Measurements from ENCODE around the gene DNM3.
A peak's percentile ranks its signal among the peaks of the same experiment; 100 is the strongest.

DNM3 gene

DNA sequence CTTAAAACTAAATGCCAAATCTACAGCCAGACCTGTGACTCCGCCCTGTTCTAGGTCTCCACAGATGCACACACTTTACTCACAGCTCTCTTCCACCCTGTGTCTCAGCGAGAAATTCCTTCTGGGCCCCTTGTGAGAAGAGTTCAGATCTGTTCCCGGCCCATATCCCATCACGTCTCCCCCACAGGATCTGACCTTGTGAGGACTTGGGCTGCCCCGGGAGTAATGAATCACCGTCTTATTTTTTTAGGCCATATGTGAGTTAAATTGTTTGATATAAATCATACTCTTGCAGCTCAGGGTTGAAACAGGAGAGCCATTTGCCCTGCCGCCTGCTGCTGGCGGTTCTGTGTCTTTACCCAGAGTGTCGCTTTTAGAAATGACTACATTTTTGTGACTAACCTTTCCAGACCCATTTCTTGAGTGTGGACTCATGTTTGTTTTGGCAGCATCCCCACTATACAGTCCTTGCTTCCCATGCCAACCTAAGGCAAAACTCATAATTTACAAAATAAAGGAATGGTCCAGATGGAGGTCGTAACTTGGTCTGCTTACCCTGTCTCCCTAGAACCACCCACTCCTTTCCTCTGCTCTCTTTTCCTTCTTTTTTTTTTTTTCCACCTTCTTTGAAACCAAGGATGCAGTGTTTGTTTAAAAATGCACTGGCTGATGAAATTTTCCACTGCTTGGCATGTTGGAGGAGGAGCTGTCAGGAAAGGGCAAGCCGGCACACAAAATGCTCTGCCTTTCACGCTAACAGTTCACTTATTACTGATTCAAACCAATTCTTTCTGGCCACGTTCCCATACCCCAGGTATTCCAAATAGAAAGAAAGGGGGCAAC is 481.1 kb downstream of the DNM3 start:
- peak; percentile 74 for DNase-seq (ENCODE audit: low read depth)
- TF ChIP-seq, protein P1, sequence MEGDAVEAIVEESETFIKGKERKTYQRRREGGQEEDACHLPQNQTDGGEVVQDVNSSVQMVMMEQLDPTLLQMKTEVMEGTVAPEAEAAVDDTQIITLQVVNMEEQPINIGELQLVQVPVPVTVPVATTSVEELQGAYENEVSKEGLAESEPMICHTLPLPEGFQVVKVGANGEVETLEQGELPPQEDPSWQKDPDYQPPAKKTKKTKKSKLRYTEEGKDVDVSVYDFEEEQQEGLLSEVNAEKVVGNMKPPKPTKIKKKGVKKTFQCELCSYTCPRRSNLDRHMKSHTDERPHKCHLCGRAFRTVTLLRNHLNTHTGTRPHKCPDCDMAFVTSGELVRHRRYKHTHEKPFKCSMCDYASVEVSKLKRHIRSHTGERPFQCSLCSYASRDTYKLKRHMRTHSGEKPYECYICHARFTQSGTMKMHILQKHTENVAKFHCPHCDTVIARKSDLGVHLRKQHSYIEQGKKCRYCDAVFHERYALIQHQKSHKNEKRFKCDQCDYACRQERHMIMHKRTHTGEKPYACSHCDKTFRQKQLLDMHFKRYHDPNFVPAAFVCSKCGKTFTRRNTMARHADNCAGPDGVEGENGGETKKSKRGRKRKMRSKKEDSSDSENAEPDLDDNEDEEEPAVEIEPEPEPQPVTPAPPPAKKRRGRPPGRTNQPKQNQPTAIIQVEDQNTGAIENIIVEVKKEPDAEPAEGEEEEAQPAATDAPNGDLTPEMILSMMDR (IDR thresholded peaks at IDR 0.05; ENCODE audit: insufficient read depth, low read depth, low read length, missing control alignments), result no peak
- H3K4me3 ChIP-seq (ENCODE audit: low read length), result no peak overlapping the region

DNA sequence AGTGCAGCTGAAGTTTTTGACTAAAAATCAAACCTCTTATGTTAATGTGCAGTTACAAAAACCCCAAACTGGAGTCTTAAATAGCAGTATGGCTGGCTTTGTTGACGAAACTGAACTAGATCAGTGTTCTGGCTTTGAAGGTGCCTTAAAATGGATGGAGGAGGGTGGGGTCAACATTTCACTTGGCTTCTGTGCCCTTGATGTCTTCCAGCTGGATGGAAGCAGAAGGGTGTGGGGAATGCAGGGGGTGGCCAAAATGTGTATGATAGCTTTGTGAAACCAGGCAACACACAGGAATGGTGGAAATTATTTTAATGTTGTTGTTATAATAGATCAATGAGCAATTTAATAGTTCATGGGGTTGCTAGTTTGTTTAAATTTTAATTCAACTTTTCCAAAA is 482.4 kb downstream of the DNM3 start:
- DNase-seq (ENCODE audit: low read depth), result no peak
- TF ChIP-seq, protein P1 (IDR thresholded peaks at IDR 0.05; ENCODE audit: insufficient read depth, low read depth, low read length, missing control alignments), result no peak
- no peak overlapping the region for H3K4me3 ChIP-seq (ENCODE audit: low read length)

DNA sequence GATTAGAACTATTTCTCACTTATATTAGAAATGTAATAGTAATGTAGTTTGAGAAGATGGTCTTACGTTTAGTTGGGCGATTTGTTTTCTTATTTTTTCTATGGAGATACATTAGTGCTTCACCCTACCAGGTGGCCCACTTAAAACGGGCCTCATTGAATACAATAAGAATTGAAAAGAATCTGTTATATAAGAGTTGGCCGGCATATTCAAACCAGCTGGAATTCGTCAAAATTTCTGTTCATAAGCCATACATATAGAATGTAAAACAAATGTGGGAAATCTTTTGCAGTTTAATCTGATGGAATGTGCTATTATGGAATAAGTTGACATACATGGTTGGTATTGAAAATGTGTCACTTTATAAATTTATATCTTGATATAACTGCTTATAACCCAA is 482.8 kb downstream of the DNM3 start:
- DNase-seq (ENCODE audit: low read depth), result no peak
- TF ChIP-seq, protein P1 (IDR thresholded peaks at IDR 0.05; ENCODE audit: insufficient read depth, low read depth, low read length, missing control alignments), result no peak
- no peak overlapping the region for H3K4me3 ChIP-seq (ENCODE audit: low read length)

DNA sequence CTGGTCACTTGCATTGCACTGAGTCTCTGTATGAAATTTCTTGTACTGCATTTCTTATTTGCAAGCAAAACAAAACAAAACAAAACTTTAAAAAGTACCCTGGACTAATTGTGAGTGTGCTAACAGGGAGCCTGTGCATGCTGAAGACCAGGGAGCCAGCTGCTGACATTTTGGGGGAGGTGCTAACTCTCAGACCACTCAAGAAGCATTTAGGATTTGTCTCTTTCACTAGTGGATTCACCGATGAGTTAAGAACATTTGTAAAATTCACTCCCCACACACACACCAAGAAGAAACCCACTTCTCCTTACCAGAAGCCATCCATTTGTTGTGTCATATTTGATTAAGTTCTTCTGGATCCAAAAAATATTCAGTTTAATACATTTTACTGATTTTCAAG is 483.5 kb downstream of the DNM3 start:
- DNase-seq (ENCODE audit: low read depth), result no peak
- no peak overlapping the region for H3K4me3 ChIP-seq (ENCODE audit: low read length)
- TF ChIP-seq, protein P1 (IDR thresholded peaks at IDR 0.05; ENCODE audit: insufficient read depth, low read depth, low read length, missing control alignments), result no peak

DNA sequence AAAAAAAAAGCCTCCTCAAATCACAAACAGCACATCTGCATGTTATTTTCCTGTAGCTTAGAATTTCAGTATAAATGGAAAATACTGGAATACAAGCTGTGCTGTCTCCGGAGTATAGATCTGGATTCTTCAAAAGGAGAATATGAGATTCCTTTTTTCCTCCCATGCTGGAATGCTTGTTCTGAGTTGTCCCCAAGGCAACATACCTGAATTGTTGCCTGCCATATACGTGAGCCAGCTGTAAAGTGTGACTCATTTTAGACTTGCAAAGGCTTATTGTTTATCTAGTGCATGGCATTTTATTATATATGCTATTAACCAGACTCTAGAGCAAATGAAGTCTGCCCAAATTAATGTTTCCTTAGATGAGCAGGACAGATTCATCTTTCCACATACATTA is 484.2 kb downstream of the DNM3 start:
- peak; percentile 86 for DNase-seq (ENCODE audit: low read depth)

DNA sequence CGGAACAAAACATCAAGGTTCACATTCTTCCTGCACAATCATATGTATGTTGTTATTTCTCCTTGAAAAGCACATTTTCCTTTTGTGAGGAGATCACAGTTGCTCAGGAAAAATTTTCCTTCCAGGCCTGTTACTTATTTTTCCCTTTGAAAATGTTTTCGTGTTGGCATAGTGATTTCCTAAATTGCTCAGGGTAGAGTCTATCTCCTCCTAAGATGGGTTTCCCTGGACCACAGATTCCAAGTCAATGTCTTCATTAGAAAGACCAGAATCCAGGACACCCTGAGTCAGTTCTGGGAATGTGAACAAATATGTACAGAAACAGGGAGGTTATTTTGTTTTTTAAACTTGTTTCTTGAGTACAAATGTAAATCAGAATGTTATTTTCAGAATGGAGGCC is 484.8 kb downstream of the DNM3 start:
- H3K4me3 ChIP-seq (ENCODE audit: low read length), result no peak overlapping the region
- TF ChIP-seq, protein P1 (IDR thresholded peaks at IDR 0.05; ENCODE audit: insufficient read depth, low read depth, low read length, missing control alignments), result no peak
- DNase-seq (ENCODE audit: low read depth), result no peak

More for the DNA sequence above, 484.2 kb downstream of the DNM3 start:
- H3K4me3 ChIP-seq (ENCODE audit: low read length), result no peak overlapping the region
- TF ChIP-seq, protein P1 (IDR thresholded peaks at IDR 0.05; ENCODE audit: insufficient read depth, low read depth, low read length, missing control alignments), result no peak

DNA sequence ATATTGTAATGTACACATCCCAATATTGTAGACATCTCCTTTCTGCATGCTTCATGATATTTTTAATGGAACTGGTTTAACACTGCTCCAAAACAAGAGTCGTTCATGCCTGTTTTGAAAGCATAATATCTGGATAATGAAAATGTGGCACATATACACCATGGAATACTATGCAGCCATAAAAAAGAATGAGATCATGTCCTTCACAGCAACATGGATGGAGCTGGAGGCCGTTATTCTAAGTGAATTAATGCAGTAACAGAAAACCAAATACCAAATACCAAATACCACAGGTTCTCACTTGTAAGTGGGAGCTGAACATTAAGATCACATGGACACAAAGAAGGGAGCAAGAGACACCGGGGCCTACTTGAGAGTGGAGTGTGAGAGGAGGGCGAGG is 487.0 kb downstream of the DNM3 start:
- DNase-seq (ENCODE audit: low read depth), result no peak
- H3K4me3 ChIP-seq (ENCODE audit: low read length), result no peak overlapping the region
- TF ChIP-seq, protein P1 (IDR thresholded peaks at IDR 0.05; ENCODE audit: insufficient read depth, low read depth, low read length, missing control alignments), result no peak

Measured in epithelial cell of esophagus (primary cell).